GM23338 (cell line): Measurements from ENCODE around the gene AP3D1. TPM values are rescaled to one million over a fixed set of nuclear protein-coding genes. Genes with fewer than 3 reads are reported as not detected.

Experiments used
- ATAC-seq: fragments of 200-7000 bp; cut with Tn5 transposase; 3 replicates; pipeline ENCODE4 v1.9.1; 2020
- DNase-seq: peaks from one replicate; pipeline ENCODE4 v3.0.0-alpha.2; 2015; ENCODE audit warnings: low spot score
- H2AFZ ChIP-seq: fragments of 200-600 bp; sonication (generic); 2 replicates; pipeline ENCODE4 v1.8.0; 2016; ENCODE audit warnings: antibody characterized with exemption, mild to moderate bottlenecking, moderate library complexity
- H3F3A ChIP-seq: fragments of 200-600 bp; sonication (generic); replicated peaks from 2 replicates; pipeline ENCODE4 v1.8.0; 2017; ENCODE audit warnings: antibody characterized with exemption, mixed run types, low read depth
- H3K27ac ChIP-seq: fragments of 200-600 bp; sonication (generic); 2 replicates; pipeline ENCODE4 v1.6.1; 2016; ENCODE audit warnings: low read depth
- H3K27me3 ChIP-seq: fragments of 200-600 bp; sonication (generic); 2 replicates; pipeline ENCODE4 v1.8.0; 2016; ENCODE audit warnings: mild to moderate bottlenecking, mixed run types, moderate library complexity; ENCODE audit not compliant: insufficient read depth
- H3K36me3 ChIP-seq: fragments of 200-600 bp; sonication (generic); 2 replicates; pipeline ENCODE4 v1.8.0; 2016; ENCODE audit warnings: mild to moderate bottlenecking; ENCODE audit not compliant: insufficient read depth
- H3K4me1 ChIP-seq: fragments of 200-600 bp; sonication (generic); 2 replicates; pipeline ENCODE4 v1.8.0; 2016; ENCODE audit warnings: mild to moderate bottlenecking, moderate library complexity; ENCODE audit not compliant: insufficient read depth
- H3K4me2 ChIP-seq: fragments of 200-600 bp; sonication (generic); 2 replicates; pipeline ENCODE4 v1.7.1; 2017; ENCODE audit warnings: mixed run types
- H3K4me3 ChIP-seq: fragments of 200-600 bp; sonication (generic); 2 replicates; pipeline ENCODE4 v1.6.1; 2016; ENCODE audit warnings: mixed run types
- H3K79me2 ChIP-seq: fragments of 200-600 bp; sonication (generic); replicated peaks from 2 replicates; pipeline ENCODE4 v1.8.0; 2017; ENCODE audit warnings: mild to moderate bottlenecking; ENCODE audit not compliant: insufficient read depth
- H3K9me2 ChIP-seq: fragments of 200-600 bp; sonication (generic); 2 replicates; pipeline ENCODE4 v1.8.0; 2017; ENCODE audit not compliant: insufficient read depth
- H4K20me1 ChIP-seq: fragments of 200-600 bp; sonication (generic); replicated peaks from 2 replicates; pipeline ENCODE4 v1.8.0; 2017; ENCODE audit warnings: mild to moderate bottlenecking; ENCODE audit not compliant: insufficient read depth
- H3K27ac Mint-ChIP-seq: 2 replicates; pipeline ENCODE4 v1.8.0; 2020; ENCODE audit warnings: inconsistent platforms, mild to moderate bottlenecking, moderate library complexity, mixed read lengths
- H3K27me3 Mint-ChIP-seq: 3 replicates; pipeline ENCODE4 v1.8.0; 2022; ENCODE audit warnings: low read depth, mild to moderate bottlenecking, moderate library complexity, mixed read lengths, inconsistent platforms; ENCODE audit not compliant: insufficient read depth, poor library complexity
- H3K36me3 Mint-ChIP-seq: 3 replicates; pipeline ENCODE4 v1.8.0; 2021; ENCODE audit warnings: low read depth, mild to moderate bottlenecking, inconsistent platforms, moderate library complexity, mixed read lengths
- H3K4me1 Mint-ChIP-seq: 3 replicates; pipeline ENCODE4 v1.8.0; 2020; ENCODE audit warnings: mild to moderate bottlenecking, inconsistent platforms, mixed read lengths
- H3K4me3 Mint-ChIP-seq: 3 replicates; pipeline ENCODE4 v1.8.0; 2021; ENCODE audit warnings: moderate library complexity, mild to moderate bottlenecking, inconsistent platforms, mixed read lengths
- H3K9me3 Mint-ChIP-seq: 3 replicates; pipeline ENCODE4 v1.8.0; 2020; ENCODE audit warnings: moderate library complexity, mild to moderate bottlenecking, inconsistent platforms, mixed read lengths
- CREB1 ChIP-seq: fragments of 250-450 bp; sonication (Bioruptor Pico); IDR thresholded peaks from 2 replicates; pipeline ENCODE4 v1.5.0; 2020; ENCODE audit warnings: low read depth, mild to moderate bottlenecking, moderate library complexity
- ETS1 ChIP-seq: IDR thresholded peaks from 2 replicates; pipeline ENCODE4 v1.6.1; 2016; ENCODE audit warnings: antibody characterized with exemption
- EZH2 ChIP-seq: fragments of 200-600 bp; sonication (generic); IDR thresholded peaks from one replicate; pipeline ENCODE4 v1.8.0; 2017; ENCODE audit warnings: antibody characterized with exemption, mild to moderate bottlenecking, low read depth; ENCODE audit not compliant: unreplicated experiment
- EZH2phosphoT487 ChIP-seq: fragments of 200-600 bp; sonication (generic); IDR thresholded peaks from one replicate; pipeline ENCODE4 v1.8.1; 2018; ENCODE audit warnings: antibody characterized with exemption; ENCODE audit not compliant: unreplicated experiment
- JUNB ChIP-seq: IDR thresholded peaks from one replicate; pipeline ENCODE4 v1.6.1; 2016; ENCODE audit warnings: antibody characterized with exemption; ENCODE audit not compliant: unreplicated experiment
- NANOG ChIP-seq: IDR thresholded peaks from 2 replicates; pipeline ENCODE4 v1.6.1; 2016; ENCODE audit warnings: antibody characterized with exemption, borderline replicate concordance
- POLR2AphosphoS5 ChIP-seq: IDR thresholded peaks from 2 replicates; pipeline ENCODE4 v1.6.1; 2016; ENCODE audit warnings: antibody characterized with exemption, low read depth
- ZNF114 ChIP-seq: fragments of 250-450 bp; sonication (Bioruptor Pico); IDR thresholded peaks from 2 replicates; pipeline ENCODE4 v1.5.0; 2020; ENCODE audit warnings: mild to moderate bottlenecking, moderate library complexity
- ZNF331 ChIP-seq: fragments of 250-450 bp; sonication (Bioruptor Pico); IDR thresholded peaks from 2 replicates; pipeline ENCODE4 v1.5.0; 2020; ENCODE audit warnings: low read depth, mild to moderate bottlenecking, moderate library complexity
- ZNF462 ChIP-seq: fragments of 250-450 bp; sonication (Bioruptor Pico); IDR thresholded peaks from 2 replicates; pipeline ENCODE4 v1.5.0; 2020; ENCODE audit warnings: mild to moderate bottlenecking, moderate library complexity
- polyA plus RNA-seq: library from polyadenylated mRNA; unstranded; fragments of >200 nt; fragmentation: Nextera tagmentation; extraction: Ambion mirVana; gene quantifications from 2 replicates; pipeline ENCODE4 v1.2.1, GENCODE V29; 2016
- total RNA-seq: library from RNA; depleted of rRNA; stranded (reverse); fragments of >200 nt; shearing (Covaris generic); gene quantifications from 2 replicates; pipeline ENCODE4 v1.2.3, GENCODE V29; 2014
- TF ChIP-seq, protein P1 (sequence below), 2 experiments: fragments of 200-600 bp in 1 of 2; sonication (generic) in 1 of 2; conservative IDR thresholded peaks; 2 replicates each; pipeline versions ENCODE4 v1.5.1 to v1.6.1; 2016 to 2017; ENCODE audit warnings: antibody characterized with exemption in 2 of 2, low read depth in 2 of 2, mild to moderate bottlenecking in 2 of 2, moderate library complexity in 1 of 2

The AP3D1 gene
- total and polyA plus RNA-seq, 2 experiments from 2014 or later, result 101 to 236 TPM

DNA sequence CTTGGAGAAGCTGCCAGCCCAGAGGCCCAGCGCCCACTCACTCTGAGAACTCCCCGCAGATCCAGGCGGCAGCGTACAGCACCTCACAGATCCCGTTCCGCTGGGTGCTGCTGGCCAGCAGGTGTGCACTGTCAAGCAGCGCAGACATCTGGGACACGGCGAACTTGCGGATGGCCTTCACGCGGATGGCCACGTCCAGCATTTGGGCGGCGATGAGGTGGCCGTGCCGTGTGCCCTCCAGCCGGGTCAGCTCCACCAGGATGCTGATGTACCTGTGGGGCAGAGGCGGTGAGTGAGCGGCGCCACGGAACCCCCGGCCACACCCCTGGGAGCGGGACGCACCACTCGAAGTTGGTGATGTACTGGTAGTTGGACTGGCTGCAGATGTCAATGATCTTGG lies 30.5 kb downstream of the AP3D1 start (continued):
- TF ChIP-seq POLR2AphosphoS5 (no peak), ZNF331 (no peak), NANOG (no peak), EZH2phosphoT487 (no peak), ZNF114 (no peak)

DNA sequence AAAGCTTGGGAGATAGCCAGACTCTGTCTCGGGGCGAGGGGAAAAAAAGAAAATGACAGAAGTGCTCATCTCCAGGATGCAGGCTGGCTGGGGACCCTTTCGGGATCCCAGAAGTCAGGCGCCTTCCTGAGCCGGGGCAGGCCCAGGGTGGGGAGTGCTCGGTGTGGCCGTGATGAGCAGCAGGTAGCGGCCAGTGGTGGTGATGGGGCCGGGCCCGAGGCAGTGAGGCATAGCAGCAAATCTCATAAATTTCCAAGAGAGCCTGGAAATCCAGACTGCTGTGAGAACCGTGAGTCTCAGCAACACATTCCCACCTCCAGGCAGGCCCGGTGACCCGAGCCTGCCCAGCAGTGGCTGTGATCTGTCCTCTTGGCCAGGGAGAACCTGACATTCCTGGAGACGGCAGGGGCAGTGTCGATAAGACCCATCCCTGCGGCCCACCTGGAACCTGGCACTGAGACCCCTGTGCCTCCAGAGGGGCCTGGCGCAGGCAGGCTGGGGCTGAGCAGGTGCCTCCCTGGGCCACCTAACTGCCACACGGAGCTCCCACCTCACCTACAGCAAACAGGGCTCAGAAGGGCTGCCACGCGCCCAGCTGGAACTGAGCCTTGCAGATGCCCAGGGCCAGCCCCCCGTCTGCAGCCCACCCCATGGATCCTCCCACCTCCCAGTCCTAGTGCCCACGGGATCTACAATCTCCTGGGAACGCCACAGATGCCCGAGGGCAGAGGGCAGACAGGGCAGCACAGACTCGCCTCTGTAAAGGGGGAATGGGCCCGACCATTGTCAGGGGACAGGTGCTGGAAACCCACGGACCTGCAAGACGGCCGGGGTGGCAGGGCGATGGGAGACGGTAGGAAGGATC lies 31.2 kb downstream of the AP3D1 start:
- ATAC-seq (no peak), DNase-seq (no peak)
- Histone ChIP-seq H3K4me1 (no peaks in the 10 kb centered on the region), H3K9me2 (no peaks in the 10 kb centered on the region), H3K36me3 (peaks cover 33% of the 10 kb centered on the region; the same call in 1 of the 2 replicates), H3K79me2 (no peaks in the 10 kb centered on the region; the same call in 1 of the 2 replicates), H2AFZ (no peak overlapping the region), H3K4me2 (no peak overlapping the region), H4K20me1 (peaks cover 22% of the 10 kb centered on the region), H3K27ac (no peak overlapping the region), H3F3A (peaks cover 4% of the 10 kb centered on the region; the same call in 1 of the 2 replicates), H3K27me3 (no peaks in the 10 kb centered on the region), H3K4me3 (no peak overlapping the region)
- H3K36me3 Mint-ChIP-seq, result peaks cover 81% of the 10 kb centered on the region
- TF ChIP-seq EZH2phosphoT487 (no peak), JUNB (no peak), ZNF114 (no peak), ETS1 (no peak), CREB1 (CRISPR knock-in tag) (no peak), EZH2 (no peak), ZNF331 (no peak), ZNF462 (CRISPR knock-in tag) (no peak), POLR2AphosphoS5 (no peak)
- TF ChIP-seq, protein P1, sequence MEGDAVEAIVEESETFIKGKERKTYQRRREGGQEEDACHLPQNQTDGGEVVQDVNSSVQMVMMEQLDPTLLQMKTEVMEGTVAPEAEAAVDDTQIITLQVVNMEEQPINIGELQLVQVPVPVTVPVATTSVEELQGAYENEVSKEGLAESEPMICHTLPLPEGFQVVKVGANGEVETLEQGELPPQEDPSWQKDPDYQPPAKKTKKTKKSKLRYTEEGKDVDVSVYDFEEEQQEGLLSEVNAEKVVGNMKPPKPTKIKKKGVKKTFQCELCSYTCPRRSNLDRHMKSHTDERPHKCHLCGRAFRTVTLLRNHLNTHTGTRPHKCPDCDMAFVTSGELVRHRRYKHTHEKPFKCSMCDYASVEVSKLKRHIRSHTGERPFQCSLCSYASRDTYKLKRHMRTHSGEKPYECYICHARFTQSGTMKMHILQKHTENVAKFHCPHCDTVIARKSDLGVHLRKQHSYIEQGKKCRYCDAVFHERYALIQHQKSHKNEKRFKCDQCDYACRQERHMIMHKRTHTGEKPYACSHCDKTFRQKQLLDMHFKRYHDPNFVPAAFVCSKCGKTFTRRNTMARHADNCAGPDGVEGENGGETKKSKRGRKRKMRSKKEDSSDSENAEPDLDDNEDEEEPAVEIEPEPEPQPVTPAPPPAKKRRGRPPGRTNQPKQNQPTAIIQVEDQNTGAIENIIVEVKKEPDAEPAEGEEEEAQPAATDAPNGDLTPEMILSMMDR (conservative IDR thresholded peaks at IDR 0.05; ENCODE audit: low read depth in 2 of 2), result no peak
- H3K4me1 Mint-ChIP-seq, result no peaks in the 10 kb centered on the region
- peaks cover 8% of the 10 kb centered on the region for H3K27me3 Mint-ChIP-seq
- no peak overlapping the region for H3K4me3 Mint-ChIP-seq
- H3K27ac Mint-ChIP-seq, result no peak overlapping the region
- H3K9me3 Mint-ChIP-seq, result no peaks in the 10 kb centered on the region
